ENCODE measurements around the gene SYNPO.

The SYNPO gene

DNA sequence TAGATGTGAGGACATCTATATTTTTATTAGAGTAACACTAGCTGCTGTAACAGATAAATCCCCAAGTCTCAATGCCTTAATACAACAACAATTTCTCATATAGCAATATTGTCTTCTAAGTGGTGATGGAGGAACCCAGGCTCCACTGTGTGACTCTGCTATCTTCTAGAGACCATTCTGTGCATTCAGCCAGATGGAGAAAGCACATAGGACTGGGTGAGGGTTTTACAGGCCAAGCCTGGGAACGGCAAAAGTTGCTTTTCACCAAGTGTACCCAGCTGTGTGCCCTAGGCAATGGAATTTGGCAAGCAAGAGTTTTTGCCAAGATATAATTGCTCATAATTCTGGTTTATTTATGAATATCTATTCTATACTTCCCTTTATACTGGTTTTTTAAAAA lies 48.7 kb downstream of the SYNPO start:
- no peak for DNase-seq (ENCODE audit: low spot score)

- no peak for DNase-seq (ENCODE audit: low spot score)
Observed at GRCh38 chr5:150690760-150691159, 50.3 kb downstream of the SYNPO start.

- DNase-seq (ENCODE audit: low spot score) = no peak
Observed at GRCh38 chr5:150692276-150692675, 51.8 kb downstream of the SYNPO start.

GRCh38 chr5:150694612-150695011 lies 54.2 kb downstream of the SYNPO start:
- peak; percentile 46 for DNase-seq (ENCODE audit: low spot score)

DNA sequence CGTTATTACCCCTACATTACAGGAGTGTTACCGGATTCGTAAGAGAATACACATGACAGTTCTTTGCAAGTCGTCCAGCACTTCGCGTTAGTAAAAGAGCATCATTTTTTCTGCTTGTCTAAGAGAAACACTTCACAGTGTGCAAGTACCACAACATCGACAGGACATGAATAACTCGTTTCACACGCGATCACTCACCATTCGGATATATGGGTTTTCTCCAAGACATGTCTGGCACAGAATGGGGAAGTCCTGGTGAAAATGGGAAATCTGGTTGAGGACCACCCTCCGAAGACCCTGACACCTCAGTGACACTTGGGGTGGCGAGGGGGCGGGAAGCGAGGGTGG lies 59.8 kb downstream of the SYNPO start:
- peak; percentile 7 for DNase-seq (ENCODE audit: low spot score)

DNA sequence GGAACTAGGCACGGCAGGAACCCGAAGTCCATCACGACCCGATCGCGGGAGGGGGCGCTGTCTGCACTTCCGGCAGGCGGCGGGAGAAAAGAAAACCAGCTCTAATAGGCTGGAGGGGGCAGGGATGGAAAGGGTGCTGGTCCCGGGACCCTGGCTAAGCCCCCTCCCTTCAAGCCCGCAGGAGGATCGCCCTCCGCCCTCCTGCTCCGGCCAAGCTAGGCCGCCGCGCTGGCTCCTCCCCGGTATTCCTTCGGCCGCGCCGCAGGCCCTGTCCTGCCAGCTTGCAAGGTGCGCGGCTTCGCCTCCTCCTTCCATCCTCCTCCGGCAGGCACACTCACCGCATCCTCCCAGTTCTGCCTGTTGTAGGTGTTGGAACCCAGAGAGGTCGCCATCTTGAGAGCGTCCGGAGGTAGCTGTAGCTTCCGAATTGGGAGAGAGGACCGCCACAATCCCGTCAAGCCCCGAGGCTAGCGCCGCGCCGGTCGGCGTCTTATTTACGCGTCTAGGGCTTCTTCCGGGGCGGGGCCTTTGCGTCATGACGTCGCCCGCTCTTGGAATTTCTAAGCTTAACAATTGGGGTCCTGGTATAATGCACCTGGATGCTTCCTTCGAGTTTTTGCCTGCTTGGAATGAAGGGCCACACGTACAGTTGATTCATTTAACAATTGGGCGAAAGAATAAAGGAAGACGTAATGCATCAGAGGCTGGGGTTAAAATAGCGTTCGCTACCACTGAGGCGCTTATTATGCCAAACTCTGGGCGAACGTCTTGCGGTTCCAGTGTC lies 60.3 kb downstream of the SYNPO start, which contains the start of gene RBM22:
RBM22 (minus strand) TSS at position 469 of the 784 bp plus-strand sequence; CDS start at position 392, 77 bp downstream.
- peak; percentile 91 for DNase-seq (ENCODE audit: low spot score)

- DNase-seq (ENCODE audit: low spot score) = no peak
Observed at GRCh38 chr5:150703762-150704161, 63.3 kb downstream of the SYNPO start.

- DNase-seq (ENCODE audit: low spot score) = no peak
Observed at GRCh38 chr5:150706776-150707390, 66.4 kb downstream of the SYNPO start.
